HUES64 (cell line): ENCODE results near the gene CCNL2.
"Not testable (repeated sequence)": the region's sequence is repeated elsewhere in the genome, so short reads cannot be mapped to it uniquely, and the experiment has no call there.

Source experiments
- H3K27ac ChIP-seq: 2 replicates; pipeline ENCODE4 v1.7.0; 2013; ENCODE audit warnings: low read depth, low read length, inconsistent platforms
- H3K27me3 ChIP-seq: 2 replicates; pipeline ENCODE4 v1.6.1; 2013; ENCODE audit warnings: mild to moderate bottlenecking, low read length; ENCODE audit not compliant: insufficient read depth
- H3K36me3 ChIP-seq: 2 replicates; pipeline ENCODE4 v1.6.1; 2013; ENCODE audit warnings: mild to moderate bottlenecking, low read length; ENCODE audit not compliant: insufficient read depth
- H3K4me1 ChIP-seq: 2 replicates; pipeline ENCODE4 v1.6.1; 2013; ENCODE audit warnings: mild to moderate bottlenecking, low read length, moderate library complexity; ENCODE audit not compliant: insufficient read depth
- H3K4me3 ChIP-seq: 2 replicates; pipeline ENCODE4 v1.5.1; 2013; ENCODE audit warnings: mild to moderate bottlenecking, low read length, moderate library complexity
- H3K9ac ChIP-seq: 2 replicates; pipeline ENCODE4 v1.6.1; 2013; ENCODE audit warnings: mild to moderate bottlenecking, low read depth, low read length
- H3K9me3 ChIP-seq: 2 replicates; pipeline ENCODE4 v1.6.1; 2013; ENCODE audit warnings: low read depth, low read length; ENCODE audit not compliant: insufficient read depth
- WGBS: fragments of 150-250, 120-280 bp; methylation state at CpG from one replicate; pipeline ENCODE4 v1.1.7; 2013; ENCODE audit warnings: missing lambda C conversion rate; 5-methylcytosine and 5-hydroxymethylcytosine counted together

CCNL2 gene

DNA sequence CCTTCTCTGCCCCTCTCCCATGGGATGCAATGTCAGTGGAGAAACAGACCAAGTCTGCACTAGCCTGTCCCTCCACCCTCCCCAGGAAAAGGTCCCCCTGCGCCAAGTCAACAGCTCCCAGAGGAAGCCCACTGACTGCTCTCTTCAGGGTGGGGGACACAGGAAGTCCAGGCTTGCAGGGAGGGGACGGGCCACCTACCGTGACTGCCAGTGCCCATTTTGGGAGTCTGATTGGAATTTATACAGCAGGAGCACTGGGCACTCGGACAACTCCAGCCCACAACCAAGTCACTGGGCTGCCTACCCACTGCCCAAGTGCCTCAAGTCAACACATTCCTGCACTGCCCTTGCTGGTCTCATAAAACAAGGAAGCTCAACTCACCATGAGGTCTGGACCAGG is 6.1 kb downstream of the CCNL2 start:
- Histone ChIP-seq H3K4me1 (peaks cover 5% of the 10 kb centered on the region), H3K27ac (no peak overlapping the region), H3K9ac (no peak overlapping the region), H3K4me3 (no peak overlapping the region), H3K36me3 (peaks cover 95% of the 10 kb centered on the region), H3K9me3 (no peaks in the 10 kb centered on the region), H3K27me3 (no peaks in the 10 kb centered on the region)
- 93% methylated on average over 4 of the region's 4 CpGs for WGBS

DNA sequence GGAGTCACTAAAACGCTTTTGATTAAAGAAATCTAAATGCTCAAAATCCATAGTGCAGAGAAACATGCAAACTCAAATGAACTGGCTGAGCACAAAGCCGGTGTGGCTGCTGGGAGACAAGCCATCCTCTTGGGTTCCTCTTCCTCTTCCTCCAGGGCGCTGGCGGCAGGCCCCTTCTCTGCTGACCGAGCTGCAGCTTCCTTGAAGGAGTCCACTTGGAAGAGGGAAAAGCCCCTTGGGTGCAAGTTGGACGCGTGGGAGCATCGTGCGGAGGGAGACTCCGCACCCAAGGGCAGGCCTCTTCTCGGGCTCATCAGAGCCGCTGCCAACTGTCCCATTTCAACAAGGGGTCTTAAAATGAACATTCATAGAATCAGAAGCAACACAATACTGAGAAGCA is 7.9 kb downstream of the CCNL2 start:
- H3K27me3 ChIP-seq = no peaks in the 10 kb centered on the region
- H3K27ac ChIP-seq = no peak overlapping the region
- no peak overlapping the region for H3K4me3 ChIP-seq
- peaks cover 99% of the 10 kb centered on the region for H3K36me3 ChIP-seq
- H3K9me3 ChIP-seq = no peaks in the 10 kb centered on the region
- no peak overlapping the region for H3K9ac ChIP-seq
- no peaks in the 10 kb centered on the region for H3K4me1 ChIP-seq
- 97% methylated on average over 12 of the region's 12 CpGs for WGBS

DNA sequence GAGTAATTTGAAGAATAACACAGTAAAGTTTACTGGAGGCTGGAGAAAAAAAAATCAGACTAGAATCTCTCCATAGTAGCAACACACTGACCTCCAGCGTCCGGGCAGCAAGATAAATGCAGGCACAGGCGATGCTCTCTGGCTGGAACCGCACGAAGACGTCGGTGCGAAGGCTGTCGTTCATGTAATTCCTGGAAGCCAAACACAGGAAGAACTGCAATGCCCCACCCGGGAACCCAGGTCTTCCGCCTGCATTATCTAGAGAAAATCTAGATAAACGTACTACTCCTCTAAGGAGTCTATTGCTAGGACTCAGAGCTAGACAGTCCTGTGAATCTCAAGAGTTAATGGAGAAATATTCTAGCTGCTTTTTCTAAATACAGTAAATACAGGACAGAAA is 8.5 kb downstream of the CCNL2 start:
- 97% methylated on average over 12 of the region's 12 CpGs for WGBS
- peaks cover 99% of the 10 kb centered on the region for H3K36me3 ChIP-seq

DNA sequence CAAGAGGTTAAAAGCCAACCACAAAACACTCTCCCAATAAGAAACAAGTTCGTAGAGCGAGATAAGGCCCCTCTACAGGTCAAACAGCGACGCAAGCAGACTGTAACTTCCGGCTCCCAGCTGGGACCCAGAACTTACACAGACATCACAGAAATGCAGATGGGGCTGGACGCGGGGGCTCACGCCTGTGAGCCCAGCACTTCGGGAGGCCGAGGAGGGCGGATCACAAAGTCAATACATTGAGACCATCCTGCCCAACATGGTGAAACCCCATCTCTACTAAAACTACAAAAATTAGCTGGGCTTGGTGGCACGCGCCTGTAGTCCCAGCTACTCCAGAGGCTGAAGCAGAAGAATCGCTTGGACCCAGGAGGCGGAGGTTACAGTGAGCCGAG is 11.1 kb downstream of the CCNL2 start:
- Histone ChIP-seq H3K27ac (no peak overlapping the region), H3K4me3 (no peak overlapping the region), H3K9ac (no peak overlapping the region), H3K36me3 (peaks cover 78% of the 10 kb centered on the region), H3K27me3 (no peaks in the 10 kb centered on the region), H3K9me3 (no peaks in the 10 kb centered on the region), H3K4me1 (no peaks in the 10 kb centered on the region)
- WGBS = 98% methylated on average over 16 of the region's 16 CpGs

More for the DNA sequence above, 8.5 kb downstream of the CCNL2 start:
- Histone ChIP-seq H3K27ac (no peak overlapping the region), H3K4me1 (no peaks in the 10 kb centered on the region), H3K9ac (no peak overlapping the region), H3K9me3 (no peaks in the 10 kb centered on the region), H3K27me3 (no peaks in the 10 kb centered on the region), H3K4me3 (no peak overlapping the region)

DNA sequence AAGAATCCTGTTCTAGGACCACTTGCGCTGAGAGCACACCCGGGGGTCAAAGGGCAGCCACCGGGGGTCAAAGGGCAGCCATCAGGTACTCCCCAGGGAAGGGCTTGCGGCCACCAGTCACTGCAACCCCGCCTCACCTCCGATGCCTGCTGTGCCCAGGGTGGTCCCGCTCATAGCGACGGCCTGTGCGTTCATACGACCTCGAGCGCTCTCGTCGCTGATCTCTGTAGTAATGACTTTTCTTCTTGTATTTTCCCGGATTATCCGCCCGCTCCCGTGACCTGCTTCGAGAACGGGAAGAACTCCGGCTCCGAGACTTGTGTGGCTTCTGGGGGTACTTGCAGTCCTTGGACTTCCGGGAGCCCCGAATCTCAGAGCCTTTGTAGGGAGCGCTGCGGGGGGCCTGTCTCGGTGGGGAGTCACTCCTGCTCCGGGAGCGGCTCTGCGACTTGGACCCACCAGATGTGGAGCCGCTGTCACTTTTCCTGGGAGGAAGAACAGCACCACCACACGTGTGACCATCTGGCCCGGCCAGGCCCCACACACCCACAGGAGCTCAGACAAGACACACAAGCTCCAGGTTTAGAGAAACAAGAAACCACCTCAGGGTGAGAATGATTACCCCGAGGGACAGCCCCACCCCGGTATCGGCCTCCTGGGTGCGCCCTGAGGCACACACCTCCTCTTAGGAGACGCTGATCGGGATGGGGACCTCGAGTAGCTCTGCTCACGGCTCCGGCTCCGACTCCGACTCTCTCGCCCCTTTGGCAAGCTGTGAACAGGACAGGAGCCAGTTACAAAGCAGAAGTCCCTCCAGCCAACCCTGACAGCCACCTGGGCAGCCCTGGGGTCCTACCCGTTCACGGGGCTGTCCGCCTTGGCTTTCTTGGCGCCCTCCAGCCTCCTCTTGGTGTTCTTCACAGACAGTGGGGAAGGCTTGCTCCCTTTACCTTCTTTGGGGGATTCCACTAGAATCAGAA is 11.7 kb downstream of the CCNL2 start:
- Histone ChIP-seq H3K36me3 (peaks cover 72% of the 10 kb centered on the region), H3K4me1 (no peaks in the 10 kb centered on the region), H3K9me3 (no peaks in the 10 kb centered on the region), H3K4me3 (no peak overlapping the region), H3K9ac (no peak overlapping the region), H3K27me3 (no peaks in the 10 kb centered on the region), H3K27ac (no peak overlapping the region)
- 96% methylated on average over 50 of the region's 50 CpGs for WGBS

DNA sequence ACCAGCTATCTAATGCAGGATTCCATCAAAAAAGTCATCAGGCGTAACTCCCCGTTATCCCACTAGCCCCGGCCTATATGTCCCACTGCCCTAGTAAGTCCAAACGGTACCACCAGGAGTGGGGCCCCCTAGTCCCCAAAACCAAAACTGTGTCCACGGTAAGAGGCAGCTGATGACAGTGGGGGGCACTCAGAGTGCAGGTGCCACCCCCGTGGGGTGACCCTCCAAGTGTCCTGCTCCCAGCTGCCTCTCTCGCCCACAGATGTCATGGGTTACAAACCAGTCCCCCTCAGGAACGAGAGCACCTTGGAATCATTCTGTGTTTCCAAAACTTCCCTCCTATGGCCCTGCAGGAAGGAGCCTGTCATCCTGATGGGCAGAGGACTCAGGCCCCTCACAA is 13.2 kb downstream of the CCNL2 start:
- H3K9ac ChIP-seq = no peak overlapping the region
- no peaks in the 10 kb centered on the region for H3K9me3 ChIP-seq
- no peaks in the 10 kb centered on the region for H3K27me3 ChIP-seq
- H3K27ac ChIP-seq = no peak overlapping the region
- H3K4me1 ChIP-seq = no peaks in the 10 kb centered on the region
- H3K36me3 ChIP-seq = peaks cover 57% of the 10 kb centered on the region
- no peak overlapping the region for H3K4me3 ChIP-seq
- 96% methylated on average over 8 of the region's 8 CpGs for WGBS

DNA sequence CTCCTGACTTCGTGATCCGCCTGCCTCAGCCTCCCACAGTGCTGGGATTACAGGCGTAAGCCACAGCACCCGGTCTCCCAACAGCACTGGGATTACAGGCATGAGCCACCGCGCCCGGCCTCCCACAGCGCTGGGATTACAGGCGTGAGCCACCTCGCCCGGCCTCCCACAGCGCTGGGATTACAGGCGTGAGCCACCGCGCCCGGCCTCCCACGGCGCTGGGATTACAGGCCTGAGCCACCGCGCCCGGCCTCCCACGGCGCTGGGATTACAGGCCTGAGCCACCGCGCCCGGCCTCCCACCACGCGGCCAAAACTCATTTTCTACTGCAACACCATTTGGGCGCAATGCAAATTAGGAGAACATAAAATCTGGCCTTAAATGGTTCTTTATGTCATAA is 13.8 kb downstream of the CCNL2 start:
- H3K27me3 ChIP-seq, H3K9me3 ChIP-seq, H3K4me1 ChIP-seq, H3K9ac ChIP-seq, H3K27ac ChIP-seq, H3K4me3 ChIP-seq: not testable (repeated sequence)
- peaks cover 51% of the 10 kb centered on the region for H3K36me3 ChIP-seq
- 93% methylated on average over 28 of the region's 29 CpGs for WGBS

DNA sequence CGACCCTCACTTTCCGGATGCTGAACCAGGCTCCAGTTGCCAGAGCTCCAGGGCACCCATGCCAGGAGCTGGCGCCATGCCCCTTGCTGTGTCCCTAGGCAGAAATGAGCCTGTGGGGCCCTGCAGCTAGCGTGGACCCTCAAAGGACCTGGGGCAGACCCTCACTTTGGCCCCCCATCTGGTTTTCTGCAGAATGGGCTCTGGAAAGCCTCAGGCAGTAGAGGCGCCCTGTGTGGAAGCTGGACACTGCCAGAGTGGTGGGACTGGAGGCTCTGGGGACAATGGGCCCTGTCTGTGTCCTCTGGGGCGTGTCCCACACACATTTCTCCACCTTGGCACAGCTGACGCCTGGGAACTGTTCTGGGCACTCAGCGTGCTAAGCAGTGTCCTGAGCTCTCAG is 17.8 kb downstream of the CCNL2 start:
- WGBS = 82% methylated on average over 8 of the region's 8 CpGs
- H3K36me3 ChIP-seq = peaks cover 11% of the 10 kb centered on the region
- no peaks in the 10 kb centered on the region for H3K4me1 ChIP-seq
- H3K27me3 ChIP-seq = no peaks in the 10 kb centered on the region
- no peaks in the 10 kb centered on the region for H3K9me3 ChIP-seq
- H3K27ac ChIP-seq = no peak overlapping the region
- H3K9ac ChIP-seq = no peak overlapping the region
- H3K4me3 ChIP-seq = no peak overlapping the region

DNA sequence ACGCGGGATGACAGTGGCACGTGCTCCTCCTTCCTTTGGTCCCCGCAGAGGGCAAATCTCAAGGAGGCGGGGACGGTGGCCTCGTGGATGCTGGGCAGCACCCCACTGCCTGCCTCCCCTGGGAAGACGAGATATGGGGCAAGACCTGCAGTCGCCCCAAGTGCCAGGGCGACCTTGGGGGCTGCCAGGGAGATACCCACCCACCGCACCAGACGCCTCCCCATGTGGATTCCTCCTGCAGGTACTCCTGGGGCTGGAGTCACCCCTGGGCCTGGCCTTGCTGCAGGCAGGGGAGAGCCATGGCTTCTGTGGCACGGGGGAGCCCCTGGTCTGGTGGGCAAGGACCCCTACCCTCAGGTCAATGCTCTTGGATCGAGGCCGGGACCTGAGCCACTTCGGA is 18.3 kb downstream of the CCNL2 start:
- no peak overlapping the region for H3K9ac ChIP-seq
- no peak overlapping the region for H3K27ac ChIP-seq
- peaks cover 6% of the 10 kb centered on the region for H3K36me3 ChIP-seq
- WGBS = 96% methylated on average over 16 of the region's 16 CpGs
- no peak overlapping the region for H3K4me3 ChIP-seq
- peaks cover 3% of the 10 kb centered on the region; the same call in 1 of the 2 replicates for H3K4me1 ChIP-seq
- H3K27me3 ChIP-seq = no peaks in the 10 kb centered on the region
- no peaks in the 10 kb centered on the region for H3K9me3 ChIP-seq

DNA sequence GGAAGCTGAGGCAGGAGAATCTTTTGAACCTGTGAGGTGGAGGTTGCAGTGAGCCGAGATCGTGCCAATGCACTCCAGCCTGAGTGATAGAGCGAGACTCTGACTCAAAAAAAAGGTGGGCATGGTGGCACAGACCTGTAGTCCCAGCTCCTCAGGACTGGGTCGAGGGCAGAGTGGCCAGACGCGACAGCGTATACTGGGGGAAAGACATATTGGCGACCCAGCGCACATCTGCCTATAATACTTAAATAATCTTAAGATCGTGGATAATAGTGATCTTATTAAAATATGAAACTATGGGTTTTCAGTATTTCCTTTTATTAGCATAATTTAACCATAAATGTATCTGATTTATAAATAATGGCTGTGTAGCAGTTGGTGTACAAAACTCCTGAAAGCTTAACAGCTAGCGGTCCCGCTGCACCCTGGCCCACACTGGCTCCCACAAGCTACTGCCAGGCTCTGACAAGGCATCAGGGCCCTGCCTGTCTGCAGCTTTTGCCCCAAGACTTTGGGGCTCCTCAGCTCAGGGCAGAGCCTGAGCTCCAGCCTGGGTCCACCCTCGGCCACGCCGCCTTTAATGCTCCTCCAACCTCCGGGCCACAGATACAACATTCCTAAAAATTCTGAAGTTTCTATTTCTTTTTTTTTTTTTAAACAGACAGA is 21.5 kb downstream of the CCNL2 start:
- peaks cover 7% of the 10 kb centered on the region; the same call in 1 of the 2 replicates for H3K4me1 ChIP-seq
- no peaks in the 10 kb centered on the region for H3K27me3 ChIP-seq
- H3K27ac ChIP-seq = no peak overlapping the region
- H3K9ac ChIP-seq = no peak overlapping the region
- WGBS = 95% methylated on average over 15 of the region's 16 CpGs
- peaks cover 10% of the 10 kb centered on the region for H3K36me3 ChIP-seq
- no peak overlapping the region for H3K4me3 ChIP-seq
- no peaks in the 10 kb centered on the region for H3K9me3 ChIP-seq

DNA sequence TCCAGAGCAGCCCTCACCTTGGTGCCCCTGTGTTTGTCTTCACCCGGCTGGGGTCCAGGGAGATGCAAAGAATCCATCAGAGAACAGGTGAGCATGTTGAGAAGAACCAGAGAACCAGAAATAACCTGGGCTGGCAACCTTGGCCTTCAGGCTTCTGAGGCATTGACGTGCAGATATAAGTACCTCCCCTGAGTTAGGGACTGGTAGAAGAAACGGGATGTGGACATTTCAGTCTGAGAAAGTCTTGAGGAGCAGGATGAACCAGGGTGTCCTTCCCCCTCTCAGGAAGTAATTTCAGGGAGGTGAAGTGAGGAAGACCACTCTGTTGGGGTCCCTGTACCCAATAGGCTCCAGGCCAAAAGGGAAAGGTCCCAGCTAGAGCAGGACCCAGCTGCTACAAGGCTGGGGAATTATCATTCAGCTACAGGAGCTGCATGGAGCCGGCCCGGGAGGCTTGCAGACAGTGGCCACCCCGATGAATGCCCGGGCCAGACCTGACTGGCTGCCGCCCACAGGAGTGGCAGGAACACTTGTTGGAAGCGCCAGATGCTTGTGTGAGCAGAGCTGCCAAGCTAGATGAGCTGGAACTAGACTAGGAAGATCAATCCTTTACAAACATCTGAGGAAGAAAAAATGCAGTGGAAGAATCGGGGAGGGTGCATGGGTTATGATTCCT is 22.4 kb downstream of the CCNL2 start:
- H3K36me3 ChIP-seq = peaks cover 10% of the 10 kb centered on the region
- 95% methylated on average over 10 of the region's 10 CpGs for WGBS
- peak overlapping the region; percentile 62; the same call in 1 of the 2 replicates for H3K27ac ChIP-seq
- H3K4me1 ChIP-seq = peaks cover 7% of the 10 kb centered on the region; the same call in 1 of the 2 replicates
- no peak overlapping the region for H3K9ac ChIP-seq
- 0 out of 2 replicates have a peak overlapping the region, but pooled peaks have one; percentile 92 for H3K4me3 ChIP-seq
- no peaks in the 10 kb centered on the region for H3K27me3 ChIP-seq
- H3K9me3 ChIP-seq = no peaks in the 10 kb centered on the region
